ENCODE measurements around the gene LENG8.

LENG8 gene

DNA sequence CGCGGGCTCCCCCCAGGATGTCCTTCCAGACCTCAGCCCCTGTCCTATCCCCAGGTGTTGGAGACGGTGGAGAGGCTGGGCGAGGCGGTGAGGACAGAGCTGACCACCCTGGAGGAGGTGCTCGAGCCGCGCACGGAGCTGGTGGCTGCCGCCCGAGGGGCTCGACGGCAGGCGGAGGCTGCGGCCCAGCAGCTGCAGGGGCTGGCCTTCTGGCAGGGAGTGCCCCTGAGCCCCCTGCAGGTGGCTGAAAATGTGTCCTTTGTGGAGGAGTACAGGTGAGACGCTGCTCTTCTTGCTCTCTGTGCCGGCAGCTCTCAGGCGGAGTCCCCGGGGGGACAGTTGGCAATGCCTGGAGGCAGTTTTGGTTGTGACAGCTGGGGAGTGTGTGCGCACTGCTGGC is 26.9 kb upstream of the LENG8 start:
- no peak for DNase-seq (ENCODE audit: low read depth, low spot score)

- DNase-seq (ENCODE audit: low read depth, low spot score), result no peak
These were observed 24.8 kb upstream of the LENG8 start for GRCh38 chr19:54424201-54424600.

DNA sequence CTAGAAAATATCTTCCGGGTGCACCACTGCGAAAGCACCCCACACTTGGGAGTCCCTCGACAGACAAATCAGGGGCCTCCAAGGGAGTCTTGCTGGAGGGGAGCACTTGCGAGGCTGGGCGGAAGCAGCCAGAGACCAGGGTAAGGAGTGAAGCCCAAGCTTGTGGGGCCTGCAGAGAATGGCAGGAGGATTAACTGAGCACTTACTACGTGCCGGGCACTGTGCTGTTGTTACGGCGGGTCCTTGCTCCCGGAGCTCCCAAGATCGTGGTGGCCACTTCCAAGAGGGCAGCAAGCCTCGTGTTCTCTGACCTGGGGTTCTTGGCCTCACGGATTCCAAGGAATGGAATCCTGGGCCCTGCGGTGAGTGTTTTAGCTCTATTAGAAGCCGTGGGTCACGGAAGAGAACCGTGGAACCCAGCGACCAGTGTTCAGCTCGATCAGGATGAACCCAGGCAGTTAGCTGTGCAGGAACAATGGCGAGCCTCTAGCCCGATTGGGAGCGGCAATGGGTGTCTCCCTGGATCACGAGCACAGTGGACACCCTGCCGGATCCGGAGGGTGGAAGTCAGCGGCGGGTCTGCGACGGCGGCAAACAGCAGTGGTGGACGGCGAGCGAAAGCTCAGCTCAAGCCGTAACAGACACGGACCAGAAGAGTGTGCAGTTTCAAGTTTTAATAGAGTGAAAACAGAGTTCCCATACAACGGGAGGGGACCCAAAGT is 24.2 kb upstream of the LENG8 start:
- no peak for DNase-seq (ENCODE audit: low read depth, low spot score)

DNA sequence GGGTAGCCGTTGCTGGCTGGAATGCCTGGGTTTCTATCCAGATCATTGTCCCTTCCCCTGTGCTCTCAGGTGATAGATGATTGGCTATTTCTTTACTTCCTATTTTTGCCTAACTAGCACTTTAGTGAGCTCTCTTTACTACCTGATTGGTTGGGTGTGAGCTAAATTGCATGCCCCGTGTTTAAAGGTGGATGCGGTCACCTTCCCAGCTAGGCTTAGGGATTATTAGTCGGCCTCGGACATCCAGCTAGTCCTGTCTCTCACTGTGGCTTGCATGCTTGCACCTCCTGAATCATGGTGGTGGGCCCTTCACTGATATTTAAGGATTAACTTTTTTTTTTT is 23.6 kb upstream of the LENG8 start:
- no peak for DNase-seq (ENCODE audit: low read depth, low spot score)

- no peak for DNase-seq (ENCODE audit: low read depth, low spot score)
These were observed 22.6 kb upstream of the LENG8 start for GRCh38 chr19:54426291-54426931.

DNA sequence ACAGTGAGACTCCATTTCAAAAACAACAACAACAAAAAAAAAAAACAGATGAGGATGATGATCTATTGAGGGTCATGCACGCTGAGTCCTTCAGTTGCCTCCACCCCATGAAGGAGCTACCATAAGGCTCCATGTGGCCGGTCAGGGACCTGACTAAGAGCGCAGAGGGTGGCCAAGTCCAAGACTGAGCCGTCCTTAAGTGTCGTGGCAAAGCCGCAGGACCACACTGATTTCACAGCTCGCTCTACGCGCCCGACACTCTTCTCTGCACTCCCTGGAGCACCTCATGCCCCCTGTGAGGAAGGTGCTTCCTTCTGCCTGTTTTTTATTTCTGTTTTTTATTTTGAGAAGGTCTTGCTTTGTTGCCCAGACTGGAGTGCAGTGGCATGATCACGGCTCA is 21.4 kb upstream of the LENG8 start:
- DNase-seq (ENCODE audit: low read depth, low spot score), result no peak

DNA sequence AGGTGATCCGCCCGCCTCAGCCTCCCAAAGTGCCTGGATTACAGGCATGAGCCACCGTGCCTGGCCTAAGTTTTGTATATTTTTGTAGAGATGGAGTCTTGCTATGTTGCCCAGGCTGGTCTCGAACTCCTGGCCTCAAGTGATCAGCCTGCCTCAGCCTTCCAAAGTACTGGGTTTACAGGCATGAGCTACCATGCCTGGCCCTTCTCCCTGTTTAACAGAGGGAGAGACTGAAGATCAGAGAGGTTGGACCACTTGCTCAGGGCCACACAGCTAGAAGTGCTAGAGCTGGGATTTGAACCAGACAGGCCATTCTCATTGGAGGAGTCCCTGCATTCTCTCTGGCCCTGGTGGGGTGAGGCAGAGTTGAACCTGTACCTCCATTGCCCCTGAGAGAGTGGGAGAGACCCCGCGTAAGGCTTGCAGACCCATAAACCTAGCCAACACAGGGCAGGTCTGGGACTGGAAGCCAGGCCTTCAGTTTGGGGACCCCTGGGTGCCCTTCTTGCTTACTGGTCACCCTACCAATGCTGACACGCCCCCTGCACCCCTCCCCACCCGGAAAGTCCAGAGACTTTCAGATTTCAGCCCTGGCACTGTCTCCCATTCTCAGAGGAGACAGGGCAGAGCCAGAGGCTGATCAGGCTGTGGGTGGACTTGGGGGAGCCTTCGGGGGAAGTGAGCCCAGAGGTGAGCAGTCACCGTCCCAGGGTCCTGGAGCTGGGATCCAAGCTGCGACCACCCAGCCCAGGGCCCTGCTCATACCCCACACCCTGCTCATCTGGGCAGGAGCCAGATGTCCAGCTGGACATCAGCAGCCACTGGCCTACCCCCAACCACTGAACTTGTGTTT is 20.4 kb upstream of the LENG8 start:
- DNase-seq (ENCODE audit: low read depth, low spot score), result no peak

DNA sequence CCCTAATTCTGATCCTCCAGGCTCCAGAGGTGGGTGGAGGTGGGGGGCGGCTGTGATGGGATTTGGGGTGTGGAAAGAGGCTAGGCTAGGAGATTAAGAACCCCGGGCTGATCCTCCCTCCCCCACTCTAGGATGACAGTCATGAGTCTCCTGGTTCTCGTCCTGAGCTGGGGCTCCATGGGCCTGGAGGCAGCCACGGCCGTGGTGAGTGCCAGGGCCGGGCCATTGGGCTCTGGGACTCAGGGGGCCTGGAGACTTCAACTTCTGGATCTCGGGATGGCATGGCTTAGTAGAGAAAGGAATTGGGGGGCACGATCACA is 19.9 kb upstream of the LENG8 start:
- DNase-seq (ENCODE audit: low read depth, low spot score), result no peak

DNA sequence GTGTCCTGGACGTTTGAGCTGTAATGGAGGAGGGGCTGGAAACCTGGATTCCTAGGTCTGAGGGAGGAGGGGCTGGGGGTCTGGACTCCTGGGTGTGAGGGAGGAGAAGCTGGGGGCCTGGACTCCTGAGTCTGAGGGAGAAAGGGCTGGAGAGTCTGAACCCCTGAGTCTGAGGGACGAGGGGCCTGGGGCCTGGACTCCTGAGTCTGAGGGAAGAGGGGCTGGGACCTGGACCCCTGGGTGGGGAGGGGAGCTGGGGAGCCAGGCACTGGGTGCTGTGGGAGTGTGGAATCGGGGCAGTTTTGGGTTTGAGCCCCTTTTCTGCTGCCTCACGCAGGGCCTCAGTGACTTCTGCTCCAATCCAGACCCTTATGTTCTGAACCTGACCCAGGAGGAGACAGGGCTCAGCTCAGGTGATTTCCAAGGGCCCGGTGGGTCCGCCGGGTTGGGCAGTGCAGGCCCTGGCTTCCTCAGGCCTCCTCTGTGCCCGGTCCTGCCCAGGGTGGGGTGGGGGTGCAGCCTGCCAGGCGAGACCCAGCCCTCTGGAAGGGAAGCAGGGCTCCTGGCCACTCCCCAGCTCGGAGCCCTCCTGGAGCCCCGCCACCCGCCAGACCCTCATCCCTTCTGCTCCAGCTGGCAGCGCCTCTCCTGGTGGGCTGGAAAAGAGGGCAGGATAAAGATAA is 19.3 kb upstream of the LENG8 start:
- DNase-seq (ENCODE audit: low read depth, low spot score), result no peak

GRCh38 chr19:54430306-54431254 is 18.4 kb upstream of the LENG8 start:
- no peak for DNase-seq (ENCODE audit: low read depth, low spot score)

DNA sequence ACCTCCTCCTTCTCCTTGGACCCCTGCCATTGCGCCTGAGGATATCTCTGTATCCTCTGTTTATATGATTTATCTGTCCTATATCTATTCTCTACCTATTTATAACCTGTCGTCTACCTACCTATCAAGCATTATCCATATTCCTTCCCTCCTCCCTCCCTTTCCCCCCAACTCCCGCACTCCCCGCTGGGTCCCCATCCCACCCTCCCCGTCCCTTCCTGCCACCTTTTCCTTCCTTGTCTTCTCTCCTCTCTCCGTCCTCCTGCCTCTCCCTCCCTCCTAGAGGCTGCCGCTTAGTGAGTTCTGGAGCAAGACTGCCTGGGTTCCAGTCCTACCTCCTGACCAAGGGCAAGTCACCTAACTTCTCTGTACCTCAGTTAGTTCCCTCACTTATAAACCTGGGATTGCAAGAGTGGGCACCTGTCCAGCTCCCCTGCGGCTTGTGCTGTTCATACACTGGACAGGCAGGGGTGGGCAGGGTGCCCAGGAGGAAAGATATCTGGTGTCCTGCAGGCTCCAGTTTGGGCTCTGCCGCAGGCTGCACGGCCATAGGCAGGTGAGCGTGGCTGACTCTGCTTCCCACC is 17.7 kb upstream of the LENG8 start:
- no peak for DNase-seq (ENCODE audit: low read depth, low spot score)

DNA sequence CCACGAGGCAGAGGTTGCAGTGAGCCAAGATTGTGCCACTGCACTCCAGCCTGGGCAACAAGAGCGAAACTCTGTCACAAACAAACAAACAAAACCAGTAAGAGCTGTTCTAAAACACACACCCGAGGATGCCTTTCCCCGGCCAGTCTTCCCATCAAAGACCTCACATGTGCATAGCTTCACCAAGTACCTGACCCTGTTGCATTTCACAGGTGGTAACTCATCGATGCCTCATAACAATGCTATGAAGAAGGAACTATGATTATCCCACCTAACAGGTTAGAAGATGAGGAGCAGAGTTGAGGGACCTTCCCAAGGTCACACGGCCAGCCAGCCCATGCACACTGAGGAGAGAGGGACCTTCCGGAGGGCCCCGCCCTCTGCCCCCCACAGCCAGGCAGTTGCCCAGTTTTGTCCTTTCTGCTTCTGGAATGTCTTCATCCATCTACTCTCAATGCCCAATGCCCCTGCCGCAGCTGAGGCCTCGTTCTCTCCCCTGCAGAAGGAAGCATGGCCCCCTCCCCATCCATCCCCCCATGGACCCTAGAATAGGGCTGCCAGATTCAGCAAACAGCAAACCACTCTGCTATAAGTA is 16.8 kb upstream of the LENG8 start:
- no peak for DNase-seq (ENCODE audit: low read depth, low spot score)

- no peak for DNase-seq (ENCODE audit: low read depth, low spot score)
These were observed 15.3 kb upstream of the LENG8 start for GRCh38 chr19:54433697-54434096.

- no peak for DNase-seq (ENCODE audit: low read depth, low spot score)
These were observed 14.7 kb upstream of the LENG8 start for GRCh38 chr19:54434112-54434872.

DNA sequence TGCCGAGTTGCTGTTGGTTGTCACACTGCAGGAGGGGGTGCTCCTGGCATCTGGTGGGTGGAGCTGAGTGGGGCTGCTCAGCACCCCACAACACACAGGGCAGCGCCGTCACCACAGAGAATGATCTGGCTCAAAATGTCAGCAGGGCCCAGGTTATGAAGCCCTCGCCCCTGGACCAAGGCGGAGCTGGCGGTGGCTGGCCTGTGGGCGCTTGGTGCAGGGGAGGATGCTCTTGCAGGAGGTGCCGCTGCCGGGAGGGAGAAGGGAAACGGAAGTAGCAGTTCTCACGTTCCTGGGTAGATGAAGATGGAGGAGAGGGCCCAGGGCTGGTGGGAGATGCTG is 14.2 kb upstream of the LENG8 start:
- DNase-seq (ENCODE audit: low read depth, low spot score), result no peak

GRCh38 chr19:54435551-54436016 is 13.4 kb upstream of the LENG8 start:
- DNase-seq (ENCODE audit: low read depth, low spot score), result no peak

GRCh38 chr19:54436031-54436523 is 12.9 kb upstream of the LENG8 start:
- DNase-seq (ENCODE audit: low read depth, low spot score), result no peak

DNA sequence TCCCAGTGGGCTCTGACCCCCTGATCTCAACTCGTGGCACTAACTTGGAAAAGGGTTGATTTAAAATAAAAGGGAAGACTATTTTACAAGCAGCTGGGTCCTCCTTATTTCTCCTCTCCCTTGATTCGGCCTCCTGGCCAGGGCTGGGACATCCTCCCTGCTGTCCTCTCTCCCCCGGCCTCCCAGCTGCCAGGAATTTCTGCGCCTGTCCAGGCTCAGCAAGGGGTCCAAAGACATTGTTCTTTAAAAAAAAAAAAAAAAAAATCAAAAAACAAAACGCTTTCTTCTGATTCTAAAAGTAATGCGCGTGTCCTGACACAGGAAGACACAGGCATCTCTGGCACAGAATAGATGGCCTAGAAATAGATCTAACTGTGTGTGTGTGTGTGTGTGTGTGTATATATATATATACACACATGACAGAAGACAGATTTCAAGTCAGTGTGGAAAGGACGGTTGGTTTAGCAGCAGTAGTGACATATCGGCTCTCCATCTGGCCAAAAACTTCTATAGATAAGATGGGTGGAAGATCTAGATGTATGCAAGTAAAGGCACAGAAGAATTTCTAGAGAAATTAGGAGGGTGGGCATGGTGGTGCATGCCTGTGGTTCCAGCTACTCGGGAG is 12.3 kb upstream of the LENG8 start:
- no peak for DNase-seq (ENCODE audit: low read depth, low spot score)

Data from smooth muscle cell of the brain vasculature (primary cell).